Testis (tissue), 3 donors: Measurements from ENCODE around the gene ABHD6. TPM values are rescaled to one million over a fixed set of nuclear protein-coding genes. Genes with fewer than 3 reads are reported as not detected.

Experiments used
- DNase-seq: peaks from one replicate; pipeline ENCODE4 v3.0.0-alpha.2; 2019
- H3K27ac ChIP-seq, 2 donors: fragments of 200-600 bp; sonication (generic); one replicate each; pipeline ENCODE4 v1.5.1; 2019
- H3K27me3 ChIP-seq: fragments of 200-600 bp; sonication (generic); one replicate; pipeline ENCODE4 v1.5.1; 2019
- H3K36me3 ChIP-seq: fragments of 200-600 bp; sonication (generic); one replicate; pipeline ENCODE4 v1.5.1; 2017; ENCODE audit warnings: low read depth; ENCODE audit errors: missing control alignments
- H3K4me1 ChIP-seq: fragments of 200-600 bp; sonication (generic); one replicate; pipeline ENCODE4 v1.5.1; 2019
- H3K4me3 ChIP-seq, 2 donors: fragments of 200-600 bp; sonication (generic); one replicate each; pipeline ENCODE4 v1.5.1; 2017 to 2019
- H3K9me3 ChIP-seq: fragments of 200-600 bp; sonication (generic); one replicate; pipeline ENCODE4 v1.5.1; 2017
- CTCF ChIP-seq, 3 experiments: fragments of 450-650 bp in 2 of 3; fragments of 200-600 bp in 1 of 3; sonication (generic) in 1 of 3; IDR thresholded peaks; one replicate each; pipeline ENCODE4 v1.5.1; 2016 to 2019; ENCODE audit warnings: antibody characterized with exemption in 3 of 3, mild to moderate bottlenecking in 2 of 3, moderate library complexity in 1 of 3
- POLR2A ChIP-seq: fragments of 450-650 bp; IDR thresholded peaks from one replicate; pipeline ENCODE4 v1.6.1; 2017; ENCODE audit warnings: antibody characterized with exemption, mild to moderate bottlenecking, moderate library complexity
- WGBS, 2 donors: methylation state at CpG; one replicate each; pipeline ENCODE4 v1.1.5; 2018; 5-methylcytosine and 5-hydroxymethylcytosine counted together
- intact Hi-C: fragments of 100-400 bp; cut with DNase I; formaldehyde crosslinking; loops from one replicate; pipeline ENCODE4 v1.15.1; 2023; ENCODE audit warnings: low total_unique reads
- polyA plus RNA-seq: library from polyadenylated mRNA; stranded (reverse); fragments of 350-450 nt; fragmentation: Illumina TruSeq; extraction: RNeasy Lipid Tissue Mini Kit (QIAGEN cat#74804); gene quantifications from one replicate; pipeline ENCODE4 v1.2.3, GENCODE V29; 2014; ENCODE audit warnings: low read depth, low replicate concordance; ENCODE audit not compliant: insufficient read depth
- total RNA-seq, 2 donors: library from RNA; depleted of rRNA; stranded (reverse); fragments of >200 nt; gene quantifications; one replicate each; pipeline ENCODE4 v1.2.3, GENCODE V29; 2016

The ABHD6 gene
- total and polyA plus RNA-seq, 3 donors from 2014 or later: 11.7 to 17.8 (median 12.1) TPM

DNA sequence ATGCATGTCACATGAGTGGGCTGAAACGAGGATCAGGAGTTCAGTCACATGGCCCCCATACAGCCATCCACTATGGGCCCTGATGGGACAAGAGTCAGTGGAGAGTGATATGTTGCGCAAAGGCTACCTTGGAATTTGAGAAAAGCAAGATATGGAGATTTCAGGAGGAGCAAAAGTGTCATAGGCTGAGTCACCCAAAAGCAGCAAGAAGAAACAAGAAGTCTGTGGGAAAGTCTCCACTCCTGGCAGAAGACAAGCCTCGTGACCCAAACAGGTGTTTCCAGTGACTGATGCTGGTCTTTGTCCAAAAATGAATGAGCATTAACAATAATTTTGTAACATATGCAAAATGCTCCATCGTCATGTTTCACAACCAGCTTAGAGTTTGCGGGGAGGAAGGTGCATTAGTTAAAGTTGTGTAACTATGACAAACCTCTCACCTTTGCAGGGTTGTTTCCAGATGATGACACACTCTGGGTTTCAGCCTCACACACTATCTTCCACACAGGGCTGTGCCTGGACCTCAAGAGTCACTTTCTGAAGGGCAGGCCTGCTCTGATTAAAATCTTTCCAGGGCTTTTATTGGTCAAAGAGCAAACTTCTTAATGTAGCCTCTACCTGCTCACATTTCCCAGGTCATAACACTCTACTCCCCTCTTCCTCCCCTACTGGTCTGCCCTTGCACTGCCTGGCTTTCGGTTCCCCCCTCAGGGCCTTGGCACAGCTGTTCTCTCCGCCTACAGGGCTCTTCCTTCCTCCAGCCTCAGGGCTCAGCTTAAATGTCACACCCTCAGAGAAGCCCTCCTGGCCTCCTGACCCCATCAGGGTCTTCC, 22.9 kb upstream of the ABHD6 start:
- Histone ChIP-seq H3K27me3 (no peaks in the 10 kb centered on the region), H3K9me3 (no peaks in the 10 kb centered on the region), H3K4me1 (peaks cover 9% of the 10 kb centered on the region), H3K4me3 (no peak overlapping the region), H3K36me3 (no peaks in the 10 kb centered on the region), H3K27ac (no peak overlapping the region)
- WGBS, 2 donors: 76 to 83% methylated on average over 7 of the region's 7 CpGs
- DNase-seq: no peak
- intact Hi-C loops: no loop called here
- no peak for TF ChIP-seq CTCF (IDR thresholded peaks at IDR 0.05)
- TF ChIP-seq POLR2A: no peak

- Histone ChIP-seq H3K9me3 (no peaks in the 10 kb centered on the region), H3K4me3 (no peak overlapping the region), H3K27ac (no peak overlapping the region), H3K4me1 (peaks cover 9% of the 10 kb centered on the region), H3K36me3 (no peaks in the 10 kb centered on the region), H3K27me3 (no peaks in the 10 kb centered on the region)
- 79 to 90% methylated on average over 10 of the region's 10 CpGs for WGBS, 2 donors
- TF ChIP-seq CTCF (IDR thresholded peaks at IDR 0.05) (no peak), POLR2A (no peak)
- intact Hi-C loops: no loop called here
- DNase-seq: no peak
These were observed 22.1 kb upstream of the ABHD6 start for GRCh38 chr3:58215317-58216025.

GRCh38 chr3:58216496-58217195, 20.9 kb upstream of the ABHD6 start:
- Histone ChIP-seq H3K9me3 (no peaks in the 10 kb centered on the region), H3K4me3 (no peak overlapping the region), H3K27me3 (no peaks in the 10 kb centered on the region), H3K27ac (peak overlapping the region in 1 of 2 donors; percentile 7), H3K36me3 (no peaks in the 10 kb centered on the region), H3K4me1 (peaks cover 9% of the 10 kb centered on the region)
- DNase-seq: no peak
- TF ChIP-seq CTCF (IDR thresholded peaks at IDR 0.05): no peak
- TF ChIP-seq POLR2A: no peak
- intact Hi-C loops: no loop called here
- 83 to 86% methylated on average over 7 to 10 of the region's 10 CpGs for WGBS, 2 donors

DNA sequence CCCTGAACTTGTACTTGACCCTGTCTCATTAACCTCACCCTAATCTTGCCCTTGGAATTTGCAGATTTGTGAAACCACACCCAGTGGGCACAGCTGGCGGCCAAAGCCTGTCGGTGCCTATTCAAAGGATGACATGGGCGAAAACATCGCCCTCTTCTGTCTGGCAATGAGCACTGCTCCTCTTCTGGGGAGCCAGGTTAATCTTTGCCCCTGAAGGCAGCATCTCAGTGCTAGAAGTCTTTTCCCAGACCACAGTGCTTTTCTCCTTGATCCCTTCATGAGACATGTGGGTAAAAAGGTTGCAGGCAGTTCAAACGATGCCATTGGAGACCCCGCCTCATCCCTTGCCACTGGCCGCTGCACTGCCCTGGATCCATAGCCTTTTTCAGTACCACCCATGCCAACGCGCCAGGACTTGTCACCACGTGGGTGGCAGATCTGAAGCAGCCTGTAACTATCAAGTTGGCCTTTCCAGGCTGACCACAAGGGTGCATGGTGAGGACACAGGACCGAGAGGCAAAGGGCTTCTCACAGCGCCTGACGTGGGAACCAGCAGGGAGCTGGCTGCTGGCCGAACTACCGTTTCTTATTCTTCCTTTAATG, 20.3 kb upstream of the ABHD6 start:
- intact Hi-C loops: no loop called here
- Histone ChIP-seq H3K4me3 (no peak overlapping the region), H3K4me1 (peaks cover 9% of the 10 kb centered on the region), H3K36me3 (no peaks in the 10 kb centered on the region), H3K27ac (peak overlapping the region; percentile 4 to 7), H3K27me3 (no peaks in the 10 kb centered on the region), H3K9me3 (no peaks in the 10 kb centered on the region)
- peak; percentile 81 for DNase-seq
- TF ChIP-seq CTCF (IDR thresholded peaks at IDR 0.05): peak in 2 of 3 experiments; percentile 58 to 60
- TF ChIP-seq POLR2A: no peak
- WGBS, 2 donors: 46 to 56% methylated on average over 15 of the region's 15 CpGs
